ENCODE measurements around the gene SLC39A6. TPM values are rescaled to one million over a fixed set of nuclear protein-coding genes. Genes with fewer than 3 reads are reported as not detected.
"Not testable (repeated sequence)": the region's sequence is repeated elsewhere in the genome, so short reads cannot be mapped to it uniquely, and the experiment has no call there.

The SLC39A6 gene
- total RNA-seq, 4 donors from 2014 or later: 42.6 to 52.8 (median 48.1) TPM

DNA sequence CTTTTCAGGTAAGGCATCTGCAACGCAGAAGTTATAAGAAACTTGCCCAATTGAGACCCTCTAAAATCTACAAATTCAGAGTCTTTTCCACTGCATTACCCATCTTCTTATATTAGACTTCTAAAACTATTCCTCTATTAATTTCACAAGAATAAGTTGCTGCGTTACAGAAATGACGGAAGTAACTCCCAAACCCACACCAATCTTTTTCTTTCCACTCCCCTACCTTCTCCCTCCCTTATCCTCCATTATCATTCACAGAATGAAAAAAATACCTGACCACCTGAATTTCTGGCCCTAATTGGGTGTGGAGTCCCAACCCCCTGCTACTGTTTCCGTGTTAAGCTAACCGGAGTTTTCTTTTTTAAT is 62.5 kb downstream of the SLC39A6 start:
- H3K27me3 ChIP-seq: no peaks in the 10 kb centered on the region
- no peak for DNase-seq
- no peaks in the 10 kb centered on the region for H3K9me3 ChIP-seq
- TF ChIP-seq, protein P1, sequence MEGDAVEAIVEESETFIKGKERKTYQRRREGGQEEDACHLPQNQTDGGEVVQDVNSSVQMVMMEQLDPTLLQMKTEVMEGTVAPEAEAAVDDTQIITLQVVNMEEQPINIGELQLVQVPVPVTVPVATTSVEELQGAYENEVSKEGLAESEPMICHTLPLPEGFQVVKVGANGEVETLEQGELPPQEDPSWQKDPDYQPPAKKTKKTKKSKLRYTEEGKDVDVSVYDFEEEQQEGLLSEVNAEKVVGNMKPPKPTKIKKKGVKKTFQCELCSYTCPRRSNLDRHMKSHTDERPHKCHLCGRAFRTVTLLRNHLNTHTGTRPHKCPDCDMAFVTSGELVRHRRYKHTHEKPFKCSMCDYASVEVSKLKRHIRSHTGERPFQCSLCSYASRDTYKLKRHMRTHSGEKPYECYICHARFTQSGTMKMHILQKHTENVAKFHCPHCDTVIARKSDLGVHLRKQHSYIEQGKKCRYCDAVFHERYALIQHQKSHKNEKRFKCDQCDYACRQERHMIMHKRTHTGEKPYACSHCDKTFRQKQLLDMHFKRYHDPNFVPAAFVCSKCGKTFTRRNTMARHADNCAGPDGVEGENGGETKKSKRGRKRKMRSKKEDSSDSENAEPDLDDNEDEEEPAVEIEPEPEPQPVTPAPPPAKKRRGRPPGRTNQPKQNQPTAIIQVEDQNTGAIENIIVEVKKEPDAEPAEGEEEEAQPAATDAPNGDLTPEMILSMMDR (IDR thresholded peaks at IDR 0.05): no peak
- no peak for TF ChIP-seq POLR2A (IDR thresholded peaks at IDR 0.05)
- 0% methylated on average over 5 of the region's 5 CpGs for WGBS, 2 donors
- H3K4me1 ChIP-seq: peaks cover 12% of the 10 kb centered on the region in 2 donors
- H3K36me3 ChIP-seq: no peaks in the 10 kb centered on the region
- intact Hi-C loops (cut with DNase I): no loop called here
- peak overlapping the region; percentile 85 to 93 (median 90) for H3K4me3 ChIP-seq (replicated peaks in 1 of 3)
- peak overlapping the region; percentile 45 to 92 (median 81) for H3K27ac ChIP-seq

DNA sequence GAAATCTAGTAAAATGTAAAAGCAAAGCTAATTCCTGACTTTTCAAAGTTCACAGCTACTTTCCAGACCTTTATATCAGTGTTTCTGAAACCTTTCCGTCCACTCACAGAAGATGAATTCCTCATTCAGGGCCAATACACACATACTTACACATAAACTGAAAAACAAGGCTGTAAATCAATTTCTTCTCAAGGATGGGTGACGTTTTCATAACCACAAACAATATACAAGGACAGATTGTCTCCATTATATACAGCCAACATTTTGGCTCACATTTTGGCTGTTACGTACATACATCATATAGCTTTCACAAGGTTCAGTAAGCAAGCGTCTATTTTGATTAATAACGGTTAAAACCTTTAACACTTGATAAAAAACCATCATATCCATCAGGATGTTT is 63.1 kb downstream of the SLC39A6 start:
- Histone ChIP-seq H3K9me3 (no peaks in the 10 kb centered on the region), H3K27me3 (no peaks in the 10 kb centered on the region), H3K4me3 (replicated peaks in 1 of 3) (peak overlapping the region in 1 of 3 donors; percentile 85), H3K36me3 (no peaks in the 10 kb centered on the region), H3K4me1 (peaks cover 12% of the 10 kb centered on the region in 2 donors), H3K27ac (no peak overlapping the region)
- 33 to 45% methylated on average over 5 of the region's 5 CpGs for WGBS, 2 donors
- intact Hi-C loops (cut with DNase I): no loop called here
- DNase-seq: no peak
- TF ChIP-seq POLR2A (IDR thresholded peaks at IDR 0.05): no peak
- TF ChIP-seq, protein P1 (IDR thresholded peaks at IDR 0.05): no peak

DNA sequence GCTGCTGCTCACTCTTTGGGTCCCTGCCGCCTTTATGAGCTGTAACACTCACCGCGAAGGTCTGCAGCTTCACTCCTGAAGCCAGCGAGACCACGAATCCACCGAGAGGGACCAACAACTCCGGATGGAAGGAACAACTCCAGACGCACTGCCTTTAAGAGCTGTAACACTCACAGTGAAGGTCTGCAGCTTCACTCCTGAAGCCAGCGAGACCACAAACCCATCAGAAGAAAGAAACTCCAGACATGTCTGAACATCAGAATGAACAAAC is 64.4 kb downstream of the SLC39A6 start:
- H3K27me3 ChIP-seq; H3K36me3 ChIP-seq; H3K9me3 ChIP-seq; DNase-seq; intact Hi-C loops (cut with DNase I); H3K4me3 ChIP-seq (replicated peaks in 1 of 3); H3K27ac ChIP-seq: not testable (repeated sequence)
- 92 to 97% methylated on average over 9 of the region's 9 CpGs for WGBS, 2 donors
- peaks cover 12% of the 10 kb centered on the region in 2 donors for H3K4me1 ChIP-seq

DNA sequence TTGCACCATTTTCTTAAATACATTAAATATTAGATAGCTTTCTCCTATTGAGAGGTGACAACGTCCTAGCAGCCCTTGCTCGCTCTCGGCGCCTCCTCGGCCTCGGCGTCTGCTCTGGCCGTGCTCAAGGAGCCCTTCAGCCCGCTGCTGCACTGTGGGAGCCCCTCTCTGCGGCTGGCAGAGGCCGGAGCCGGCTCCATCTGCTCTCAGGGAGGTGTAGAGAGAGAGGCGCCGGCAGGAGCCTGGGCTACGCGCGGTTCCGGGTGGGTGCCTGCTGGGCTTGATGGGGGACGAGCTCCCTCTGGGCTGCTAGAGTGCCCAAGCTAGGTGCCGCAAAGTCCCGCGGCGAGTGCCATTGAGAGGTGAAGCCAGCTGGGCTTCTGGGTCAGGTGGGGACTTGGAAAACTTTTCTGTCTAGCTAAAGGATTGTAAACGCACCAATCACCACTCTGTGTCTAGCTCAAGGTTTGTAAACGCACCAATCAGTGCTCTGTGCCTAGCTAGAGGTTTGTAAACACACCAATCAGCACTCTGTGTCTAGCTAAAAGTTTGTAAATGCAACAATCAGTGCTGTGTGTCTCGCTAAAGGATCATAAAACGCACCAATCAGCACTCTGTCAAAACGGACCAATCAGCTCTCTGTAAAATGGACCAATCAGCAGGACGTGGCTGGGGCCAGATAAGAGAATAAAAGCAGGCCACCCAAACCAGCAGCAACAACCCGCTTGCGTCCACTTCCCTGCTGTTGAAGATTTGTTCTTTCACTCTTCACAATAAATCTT is 64.9 kb downstream of the SLC39A6 start:
- H3K36me3 ChIP-seq: no peaks in the 10 kb centered on the region
- intact Hi-C loops (cut with DNase I): no loop called here
- no peaks in the 10 kb centered on the region for H3K27me3 ChIP-seq
- no peak overlapping the region for H3K4me3 ChIP-seq (replicated peaks in 1 of 3)
- H3K4me1 ChIP-seq: peaks cover 12% of the 10 kb centered on the region in 2 donors
- 94 to 97% methylated on average over 27 to 31 of the region's 31 CpGs for WGBS, 2 donors
- no peak for DNase-seq
- H3K9me3 ChIP-seq: no peaks in the 10 kb centered on the region
- no peak for TF ChIP-seq POLR2A (IDR thresholded peaks at IDR 0.05)
- TF ChIP-seq, protein P1 (IDR thresholded peaks at IDR 0.05): no peak
- H3K27ac ChIP-seq: no peak overlapping the region

DNA sequence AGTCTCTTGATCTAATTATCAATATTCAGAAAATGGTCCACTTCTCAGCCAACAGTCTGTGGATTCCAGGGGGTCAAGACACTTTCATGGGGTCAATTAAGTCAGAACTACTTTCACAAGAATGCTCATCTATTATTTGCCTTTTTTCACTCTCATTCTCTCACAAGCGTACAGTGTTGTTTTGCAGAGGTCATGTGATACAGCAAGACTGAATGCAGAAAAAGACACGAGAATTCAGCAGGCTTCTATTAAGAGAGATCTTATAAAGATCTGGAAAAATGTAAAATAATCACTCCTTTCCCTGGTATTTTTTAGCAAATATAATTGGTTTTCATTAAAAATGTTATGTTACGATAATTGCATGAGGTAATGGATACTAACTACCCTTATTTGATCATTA is 70.5 kb downstream of the SLC39A6 start:
- no peaks in the 10 kb centered on the region for H3K9me3 ChIP-seq
- WGBS, 2 donors: 90 to 95% methylated on average over 3 of the region's 3 CpGs

More for the DNA sequence above, 70.5 kb downstream of the SLC39A6 start:
- no peaks in the 10 kb centered on the region for H3K27me3 ChIP-seq
- TF ChIP-seq POLR2A (IDR thresholded peaks at IDR 0.05): no peak
- TF ChIP-seq, protein P1 (IDR thresholded peaks at IDR 0.05): no peak
- peaks cover 3 to 5% of the 10 kb centered on the region in 2 donors for H3K4me1 ChIP-seq
- DNase-seq: no peak
- intact Hi-C loops (cut with DNase I): loop anchor here (10.0 kb wide), 1 partner anchor 84 kb away; the partner anchor contains the start of gene RMP24
- no peak overlapping the region for H3K27ac ChIP-seq
- H3K4me3 ChIP-seq (replicated peaks in 1 of 3): no peak overlapping the region
- no peaks in the 10 kb centered on the region for H3K36me3 ChIP-seq

Other genes starting within 250 kb of the SLC39A6 start
- gene RPRD1A, start 61.8 kb downstream of the SLC39A6 start, total RNA-seq: 10 to 100 TPM; 56.8 to 95.6 (median 71.0) TPM
- 10 to 100 TPM; 50.5 to 93.2 (median 61.4) TPM for gene ELP2, start 559 bp upstream of the SLC39A6 start, total RNA-seq
- gene MOCOS, start 58.2 kb upstream of the SLC39A6 start, total RNA-seq: 1 to 10 TPM in 1 of 4 donors, under 1 TPM in 3; 0.45 to 1.0 (median 0.75) TPM
- gene FHOD3, start 168.4 kb upstream of the SLC39A6 start, total RNA-seq: 1 to 10 TPM; 1.6 to 6.9 (median 4.8) TPM